GM18873 (cell line): ENCODE measurements around the gene REXO5.
"Not testable (repeated sequence)": the region's sequence is repeated elsewhere in the genome, so short reads cannot be mapped to it uniquely, and the experiment has no call there.

ENCODE experiments used
- ATAC-seq: cut with Tn5 transposase; IDR thresholded peaks from one replicate; pipeline ENCODE4 v1.9.1; 2021; ENCODE audit warnings: mild to moderate bottlenecking, moderate library complexity, moderate number of reproducible peaks; ENCODE audit not compliant: unreplicated experiment, low FRiP score

REXO5 gene

DNA sequence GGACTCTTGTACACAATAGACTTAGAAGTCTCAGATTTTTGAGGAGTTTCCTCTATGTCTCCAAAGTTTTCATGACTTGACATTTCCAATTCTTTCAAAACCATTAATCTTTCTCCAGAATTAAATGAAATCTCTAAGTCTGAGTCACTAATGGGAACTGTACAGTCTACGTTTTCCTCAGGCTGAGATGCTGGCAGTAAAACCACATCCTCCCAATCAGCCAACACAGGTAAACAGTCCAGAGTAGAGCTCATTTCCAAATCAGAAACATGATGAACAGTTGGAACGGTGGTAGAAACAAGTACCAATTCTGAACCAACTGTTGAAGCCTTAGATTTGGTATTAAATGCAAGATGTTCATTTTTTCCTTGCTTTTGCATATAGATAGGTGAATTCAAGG is 8.0 kb upstream of the REXO5 start:
- no peak for ATAC-seq

- no peak for ATAC-seq
Observed at GRCh38 chr16:20799599-20799998, 6.7 kb upstream of the REXO5 start.

DNA sequence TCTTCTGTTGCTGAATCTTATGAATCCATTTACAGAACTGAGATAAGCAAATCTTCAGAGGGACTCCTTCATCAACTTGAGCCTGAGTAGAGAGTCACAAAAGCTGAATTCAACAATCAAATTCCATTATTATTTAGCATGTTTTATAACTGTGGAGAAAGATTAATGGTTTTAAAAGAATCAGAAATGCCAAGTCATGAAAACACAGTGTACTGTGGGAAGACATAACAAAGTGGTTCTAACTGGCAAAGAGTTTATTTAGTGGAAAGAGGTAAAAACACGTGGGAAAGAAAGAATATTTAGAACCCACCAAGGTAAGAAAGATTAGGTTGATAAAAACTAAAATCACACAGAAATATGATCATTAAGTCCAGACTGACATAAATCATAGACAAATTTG is 5.0 kb upstream of the REXO5 start:
- no peak for ATAC-seq

DNA sequence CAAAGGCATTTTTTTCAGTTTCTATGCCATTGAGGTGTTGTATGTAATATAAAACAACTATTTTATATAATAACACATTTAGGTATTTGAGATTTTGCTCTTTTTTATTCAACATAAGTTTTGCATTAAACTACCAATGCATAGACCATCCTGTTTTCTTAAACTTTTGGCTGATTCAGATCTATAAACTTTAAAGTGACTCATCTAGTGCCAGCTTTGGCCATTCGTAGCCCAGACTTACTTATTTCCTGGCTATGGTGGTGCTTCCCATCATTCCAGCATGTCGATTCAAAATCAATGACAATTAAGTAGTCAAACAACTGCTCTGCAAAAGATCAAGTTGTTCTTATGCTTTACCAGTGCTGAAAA is 3.2 kb upstream of the REXO5 start:
- ATAC-seq, result no peak

DNA sequence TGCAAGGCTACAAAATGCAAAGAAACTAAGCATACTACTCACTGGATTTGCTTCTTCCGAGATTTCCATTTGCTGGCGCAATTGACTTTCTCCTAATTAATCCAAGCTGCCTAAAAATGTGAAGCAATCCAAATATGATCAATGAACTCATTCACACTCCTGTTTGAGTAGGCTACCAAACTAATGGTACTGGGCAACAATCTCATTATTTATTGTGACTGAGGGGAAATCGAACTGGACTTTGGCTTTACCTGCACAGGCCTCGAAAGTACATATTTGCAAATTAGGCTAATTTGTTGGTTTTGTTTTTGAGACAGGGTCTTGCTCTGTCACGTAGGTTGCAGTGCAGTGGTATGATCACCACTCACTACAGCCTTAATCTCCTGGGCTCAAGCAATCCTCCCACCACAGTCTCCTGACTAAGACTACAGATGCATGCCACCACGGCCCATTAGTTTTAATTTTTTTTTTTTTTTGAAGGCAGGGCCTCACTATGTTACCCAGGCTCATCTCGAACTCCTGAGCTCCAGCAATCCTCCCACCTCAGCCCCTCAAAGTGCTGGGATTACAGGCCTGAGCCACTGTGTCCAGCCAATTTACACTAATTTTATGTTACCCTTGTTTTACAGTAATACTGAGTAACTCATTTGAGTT is 2.6 kb upstream of the REXO5 start:
- ATAC-seq, result no peak

DNA sequence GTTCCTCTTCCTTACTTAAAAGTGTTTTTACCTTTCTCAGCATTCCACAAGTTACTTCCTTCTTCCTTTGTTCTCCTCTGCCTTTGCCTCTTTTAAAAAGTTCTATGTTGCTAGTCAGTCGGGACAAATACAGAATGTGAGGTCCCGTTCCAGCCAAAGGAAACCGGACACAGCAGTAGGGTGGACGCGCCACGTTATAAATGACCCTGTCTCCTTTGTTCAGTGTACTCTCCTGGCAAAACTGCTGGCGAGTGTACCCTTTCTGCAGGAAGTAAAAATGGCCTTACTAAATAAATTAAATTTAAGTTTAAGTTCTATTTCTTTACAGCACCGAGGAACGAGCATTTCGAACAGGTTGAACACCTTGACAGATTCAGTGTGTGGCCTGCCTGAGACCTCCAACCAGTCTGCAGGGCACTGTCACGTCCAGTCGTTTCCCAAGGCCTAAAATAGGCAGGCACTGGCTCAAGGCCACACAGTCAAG is 601 bp upstream of the REXO5 start:
- not testable (repeated sequence) for ATAC-seq

GRCh38 chr16:20807862-20808261 is 1.5 kb downstream of the REXO5 start:
- no peak for ATAC-seq

GRCh38 chr16:20811889-20812439 is 5.6 kb downstream of the REXO5 start:
- no peak for ATAC-seq

DNA sequence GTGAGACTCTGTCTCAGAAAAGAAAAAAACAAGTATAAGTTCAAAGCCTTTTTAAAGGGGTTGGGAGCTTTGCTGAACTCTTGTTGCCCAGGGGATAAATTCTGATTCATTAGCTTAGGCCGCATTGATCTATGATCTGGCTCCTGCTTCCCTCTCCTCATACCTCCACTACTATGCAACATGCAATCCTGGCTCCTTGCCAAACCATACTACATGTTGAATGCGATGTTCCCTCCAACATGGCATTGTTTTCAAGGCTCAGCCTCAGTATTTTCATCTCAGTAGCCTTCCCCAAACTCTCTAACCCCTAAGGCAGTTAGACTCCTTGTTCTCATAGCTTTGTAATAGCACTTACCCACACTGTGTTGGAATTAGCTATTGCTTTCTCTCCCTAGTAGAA is 6.2 kb downstream of the REXO5 start:
- ATAC-seq, result no peak

- ATAC-seq, result no peak
Observed at GRCh38 chr16:20814784-20815183, 8.5 kb downstream of the REXO5 start.

- no peak for ATAC-seq
Observed at GRCh38 chr16:20818929-20819585, 12.7 kb downstream of the REXO5 start.

GRCh38 chr16:20821682-20822081 is 15.4 kb downstream of the REXO5 start:
- no peak for ATAC-seq

DNA sequence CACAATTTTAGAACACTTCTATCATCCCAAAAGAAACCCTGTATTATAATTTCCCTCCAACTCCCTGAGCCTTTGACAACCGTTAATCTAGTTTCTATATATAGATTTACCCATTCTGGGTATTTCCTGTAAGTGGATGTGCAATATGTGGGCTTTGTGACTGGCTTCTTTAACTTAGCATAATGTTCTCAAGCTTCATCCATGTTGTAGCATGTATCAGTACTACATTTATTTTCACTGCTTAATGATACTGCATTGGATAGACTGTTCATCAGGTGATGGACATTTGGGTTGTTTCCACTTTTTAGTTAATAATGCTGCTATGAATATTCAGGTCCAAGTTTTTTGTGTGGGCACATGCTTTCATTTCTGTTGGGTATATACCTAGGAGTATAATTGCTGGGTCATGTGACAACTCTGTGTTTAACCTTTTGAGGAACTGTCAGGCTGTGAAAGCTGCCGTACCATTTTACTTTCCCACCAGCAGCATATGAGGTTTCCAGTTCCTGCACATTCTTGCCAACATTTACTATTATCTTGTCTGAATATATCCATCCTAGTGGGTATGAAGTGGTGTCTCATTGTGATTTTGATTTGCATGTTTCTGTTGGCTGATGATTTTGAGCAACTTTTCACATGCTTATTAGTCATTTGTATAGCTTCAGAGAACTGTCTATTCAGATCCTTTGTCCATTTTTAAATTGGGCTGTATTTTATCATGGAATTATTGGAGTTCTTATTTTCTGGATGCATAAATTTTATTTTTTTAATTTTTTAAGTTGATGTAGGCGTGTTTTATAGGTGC is 16.4 kb downstream of the REXO5 start:
- ATAC-seq, result no peak

DNA sequence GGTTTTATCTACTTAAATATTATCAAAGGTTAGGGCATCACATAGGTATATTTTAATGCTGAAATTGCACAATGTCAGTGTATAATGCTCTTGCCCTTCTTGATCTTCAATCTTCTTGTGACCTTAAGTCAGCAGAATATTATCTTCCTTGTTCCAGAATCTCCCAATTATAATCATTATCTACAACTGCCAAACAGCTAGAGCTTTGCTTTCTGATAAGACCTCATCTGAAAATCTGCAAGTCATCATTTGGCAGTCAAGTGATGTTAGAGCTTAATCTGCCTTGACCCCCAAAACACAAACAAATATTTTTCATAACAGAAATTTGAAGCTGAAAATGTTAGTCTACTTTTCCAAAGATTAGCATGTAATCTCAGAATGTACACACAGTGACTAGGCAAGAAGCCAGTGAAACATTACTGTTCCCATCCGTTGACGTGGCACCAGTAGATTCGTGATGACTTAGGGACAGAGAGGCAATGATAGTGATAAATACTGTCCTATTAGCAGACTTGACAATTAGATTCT is 19.8 kb downstream of the REXO5 start:
- no peak for ATAC-seq

GRCh38 chr16:20829536-20829935 is 23.2 kb downstream of the REXO5 start:
- ATAC-seq, result no peak

DNA sequence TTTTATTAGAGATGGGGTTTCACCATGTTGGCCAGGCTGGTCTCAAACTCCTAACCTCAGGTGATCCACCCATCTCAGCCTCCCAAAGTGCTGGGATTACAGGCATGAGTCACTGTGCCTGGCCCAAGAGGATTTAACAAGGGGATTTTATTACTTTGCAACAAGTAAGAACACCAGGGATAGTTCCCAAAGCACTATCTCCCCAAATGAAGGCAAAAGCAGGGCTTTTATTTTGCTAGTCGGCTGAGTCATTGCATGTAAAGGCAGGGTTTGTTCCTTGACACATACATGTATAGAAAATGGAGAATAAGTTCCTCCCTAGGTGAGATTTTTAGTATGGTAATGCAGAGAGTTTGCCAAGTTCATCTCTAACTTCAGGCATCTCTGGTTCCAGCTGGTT is 24.0 kb downstream of the REXO5 start:
- no peak for ATAC-seq

GRCh38 chr16:20833086-20833485 is 26.8 kb downstream of the REXO5 start:
- no peak for ATAC-seq

DNA sequence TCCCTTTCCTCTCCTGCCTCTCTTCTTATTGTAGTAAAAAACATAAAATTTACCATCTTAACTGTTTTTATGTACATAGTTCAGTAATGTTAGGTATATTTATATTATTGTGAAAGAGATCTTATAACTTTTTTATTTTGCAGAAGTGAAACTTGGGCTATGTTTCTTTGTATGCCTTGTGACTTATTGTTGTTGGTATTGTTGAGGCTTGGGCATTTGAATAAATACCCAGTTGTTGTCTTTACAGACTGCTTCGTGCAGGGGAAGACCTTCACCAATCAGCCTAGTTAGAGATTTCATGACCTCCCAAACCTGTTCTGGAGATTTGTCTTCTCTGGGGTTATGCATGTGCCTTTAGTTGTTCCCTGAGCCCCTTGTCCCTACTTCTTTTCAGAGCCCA is 31.9 kb downstream of the REXO5 start:
- ATAC-seq, result no peak

DNA sequence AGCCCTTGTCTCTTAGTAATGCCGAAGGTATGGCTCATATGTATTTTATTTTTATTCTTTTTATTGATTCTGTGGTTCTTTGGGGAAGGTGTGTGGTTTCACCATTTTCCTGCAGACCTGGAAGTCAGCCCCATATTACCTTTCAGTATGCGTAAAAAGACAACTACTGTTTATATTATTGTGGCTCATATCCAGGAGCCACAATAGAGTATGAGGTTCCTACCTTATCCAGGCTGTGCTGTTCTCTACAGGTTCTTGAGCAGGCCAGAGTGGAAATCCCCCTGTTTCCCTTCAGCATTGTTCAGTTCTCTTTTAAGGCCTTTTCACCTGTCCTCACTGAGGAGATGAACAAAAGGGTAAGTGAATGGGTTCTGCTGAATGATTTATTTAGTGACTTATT is 33.2 kb downstream of the REXO5 start:
- ATAC-seq, result no peak

GRCh38 chr16:20844054-20844453 is 37.7 kb downstream of the REXO5 start:
- ATAC-seq, result no peak

- no peak for ATAC-seq
Observed at GRCh38 chr16:20844588-20844987, 38.3 kb downstream of the REXO5 start.
